Loucy (cell line): ENCODE data around the gene RNF130.

Source experiments
- EZH2phosphoT487 ChIP-seq: fragments of 200-600 bp; IDR thresholded peaks from 2 replicates; pipeline ENCODE4 v1.6.1; 2018; ENCODE audit warnings: antibody characterized with exemption, mild to moderate bottlenecking, moderate library complexity, borderline replicate concordance
- TF ChIP-seq, protein P1 (sequence below): fragments of 200-600 bp; sonication (generic); conservative IDR thresholded peaks from 2 replicates; pipeline ENCODE4 v1.5.1; 2014; ENCODE audit warnings: mild to moderate bottlenecking, antibody characterized with exemption, low read length

- TF ChIP-seq, protein P1, sequence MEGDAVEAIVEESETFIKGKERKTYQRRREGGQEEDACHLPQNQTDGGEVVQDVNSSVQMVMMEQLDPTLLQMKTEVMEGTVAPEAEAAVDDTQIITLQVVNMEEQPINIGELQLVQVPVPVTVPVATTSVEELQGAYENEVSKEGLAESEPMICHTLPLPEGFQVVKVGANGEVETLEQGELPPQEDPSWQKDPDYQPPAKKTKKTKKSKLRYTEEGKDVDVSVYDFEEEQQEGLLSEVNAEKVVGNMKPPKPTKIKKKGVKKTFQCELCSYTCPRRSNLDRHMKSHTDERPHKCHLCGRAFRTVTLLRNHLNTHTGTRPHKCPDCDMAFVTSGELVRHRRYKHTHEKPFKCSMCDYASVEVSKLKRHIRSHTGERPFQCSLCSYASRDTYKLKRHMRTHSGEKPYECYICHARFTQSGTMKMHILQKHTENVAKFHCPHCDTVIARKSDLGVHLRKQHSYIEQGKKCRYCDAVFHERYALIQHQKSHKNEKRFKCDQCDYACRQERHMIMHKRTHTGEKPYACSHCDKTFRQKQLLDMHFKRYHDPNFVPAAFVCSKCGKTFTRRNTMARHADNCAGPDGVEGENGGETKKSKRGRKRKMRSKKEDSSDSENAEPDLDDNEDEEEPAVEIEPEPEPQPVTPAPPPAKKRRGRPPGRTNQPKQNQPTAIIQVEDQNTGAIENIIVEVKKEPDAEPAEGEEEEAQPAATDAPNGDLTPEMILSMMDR = no peak
- TF ChIP-seq EZH2phosphoT487 = no peak
These were observed 69.8 kb downstream of the RNF130 start for GRCh38 chr5:180001742-180002141.
